NCI-H1092 (cell line): ENCODE results near the gene VSTM2L.

Experiments
- DNase-seq: peaks from one replicate; lab custom pipeline; 2025; lab: John Stamatoyannopoulos, UW

The VSTM2L gene

DNA sequence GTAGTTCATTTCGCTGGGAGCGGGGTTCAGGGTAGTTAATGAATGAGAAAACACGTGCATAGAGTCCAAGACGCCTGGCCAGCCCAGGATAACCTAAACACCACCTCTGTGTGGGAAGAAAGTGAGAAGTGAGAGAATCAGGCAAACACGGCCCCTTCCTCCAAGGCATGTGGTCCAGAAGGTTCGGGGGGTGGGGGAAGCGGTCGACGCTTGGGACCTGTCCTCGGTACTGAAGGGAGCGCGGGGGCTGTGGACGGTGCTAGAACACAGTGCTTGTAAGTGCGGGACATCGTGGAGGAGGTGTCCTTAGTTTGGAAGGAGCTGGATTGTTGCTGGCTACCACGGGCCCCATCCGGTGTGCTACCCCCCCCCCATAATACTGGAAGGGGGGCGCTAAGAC, 1.7 kb upstream of the VSTM2L start:
- DNase-seq: no peak

DNA sequence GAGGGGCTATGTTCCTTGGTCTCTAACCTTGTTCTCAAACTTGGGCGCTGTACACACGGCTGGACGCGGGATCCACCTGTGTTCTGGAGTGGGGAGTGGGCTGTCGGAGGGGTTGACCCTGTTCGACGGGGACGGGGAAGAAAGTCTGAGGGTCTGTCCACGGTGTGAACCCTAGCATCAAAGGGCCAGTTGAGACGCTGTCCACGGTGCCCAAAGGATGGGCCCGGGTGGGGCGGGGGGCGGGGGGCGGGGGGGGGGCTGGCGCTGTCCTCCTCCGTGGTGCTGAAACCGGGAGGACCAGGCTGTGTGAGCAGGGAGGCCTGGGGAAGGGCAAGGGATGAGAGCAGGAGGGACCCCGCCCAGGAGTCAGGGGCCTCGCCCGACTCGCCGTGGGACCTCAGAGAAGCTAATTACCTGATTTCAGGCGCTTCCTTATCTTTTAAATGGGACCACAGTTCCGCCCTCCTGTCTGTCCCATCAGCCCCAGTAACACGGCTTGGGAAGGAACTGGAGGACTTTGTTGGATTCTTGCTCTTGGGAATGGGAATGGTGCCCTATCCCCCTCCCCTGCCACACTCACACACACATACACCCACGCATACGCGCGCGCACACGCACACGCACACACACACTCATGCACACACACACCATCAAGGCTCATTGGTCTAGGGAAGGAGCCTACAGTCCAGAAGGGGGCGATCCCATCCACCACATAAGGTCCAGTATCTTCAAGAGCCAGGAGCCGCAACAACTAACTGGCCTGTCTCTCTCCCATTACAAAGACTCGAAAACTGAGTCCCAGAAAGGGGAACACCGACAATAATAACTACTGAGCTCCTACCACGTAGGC, 1.0 kb upstream of the VSTM2L start:
- peak; percentile 43 for DNase-seq

DNA sequence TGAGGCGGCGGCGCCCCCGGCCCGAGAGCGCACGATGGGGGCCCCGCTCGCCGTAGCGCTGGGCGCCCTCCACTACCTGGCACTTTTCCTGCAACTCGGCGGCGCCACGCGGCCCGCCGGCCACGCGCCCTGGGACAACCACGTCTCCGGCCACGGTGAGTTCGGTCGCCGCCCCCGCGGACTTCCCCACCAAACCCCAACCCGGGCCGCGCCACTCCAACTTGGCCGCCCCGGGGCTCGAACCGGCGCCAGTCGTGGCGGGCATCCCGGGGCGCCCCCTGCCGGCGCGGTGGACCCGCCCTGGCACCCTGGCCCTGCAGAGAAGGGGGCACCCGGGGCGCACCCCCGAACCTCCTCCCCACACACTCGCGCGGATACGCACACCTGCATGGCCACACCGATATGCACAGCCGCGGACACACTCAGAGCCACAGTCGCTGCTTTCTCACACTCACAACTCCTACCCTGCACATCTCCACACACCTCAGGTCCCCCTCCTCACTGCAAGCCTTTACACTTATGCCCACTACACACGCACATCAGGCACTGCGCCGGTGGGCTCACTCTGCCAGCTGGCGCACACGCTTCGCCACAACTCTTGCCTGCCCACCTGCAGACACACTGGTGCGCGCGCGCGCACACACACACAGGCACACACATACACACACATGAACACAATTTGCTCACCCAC, 535 bp downstream of the VSTM2L start:
- no peak for DNase-seq

DNA sequence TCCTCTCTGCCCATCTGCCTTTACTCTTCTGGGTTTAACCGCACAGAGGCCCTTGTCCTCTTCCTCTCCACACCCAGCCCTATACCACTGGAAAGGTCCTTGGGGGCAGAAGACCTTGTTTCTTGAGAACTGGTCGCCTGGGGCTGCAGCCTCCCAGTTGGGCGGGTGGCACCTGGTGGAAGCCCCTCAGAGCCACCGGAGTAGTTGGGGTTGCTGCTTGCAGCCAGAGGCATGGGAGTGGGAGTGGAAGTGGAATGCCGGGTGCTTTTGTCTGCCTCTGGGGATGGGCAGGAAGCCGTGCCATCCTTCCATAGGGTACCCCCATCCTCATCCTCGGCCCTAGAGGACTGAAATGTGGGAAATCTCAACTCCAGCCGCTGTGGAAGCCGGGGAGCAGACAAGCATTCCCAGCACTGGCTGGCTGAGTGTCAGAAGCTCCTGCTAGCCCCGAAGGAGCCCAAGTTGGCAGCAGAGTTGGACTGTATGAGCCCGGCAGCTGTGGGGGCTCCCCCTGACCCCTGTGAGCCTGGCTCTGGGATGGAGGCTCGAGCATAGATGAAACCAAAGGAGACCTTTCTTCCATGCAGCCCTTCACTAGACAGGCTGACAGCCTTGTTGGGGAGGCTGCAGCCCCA, 1.2 kb downstream of the VSTM2L start:
- DNase-seq: no peak

DNA sequence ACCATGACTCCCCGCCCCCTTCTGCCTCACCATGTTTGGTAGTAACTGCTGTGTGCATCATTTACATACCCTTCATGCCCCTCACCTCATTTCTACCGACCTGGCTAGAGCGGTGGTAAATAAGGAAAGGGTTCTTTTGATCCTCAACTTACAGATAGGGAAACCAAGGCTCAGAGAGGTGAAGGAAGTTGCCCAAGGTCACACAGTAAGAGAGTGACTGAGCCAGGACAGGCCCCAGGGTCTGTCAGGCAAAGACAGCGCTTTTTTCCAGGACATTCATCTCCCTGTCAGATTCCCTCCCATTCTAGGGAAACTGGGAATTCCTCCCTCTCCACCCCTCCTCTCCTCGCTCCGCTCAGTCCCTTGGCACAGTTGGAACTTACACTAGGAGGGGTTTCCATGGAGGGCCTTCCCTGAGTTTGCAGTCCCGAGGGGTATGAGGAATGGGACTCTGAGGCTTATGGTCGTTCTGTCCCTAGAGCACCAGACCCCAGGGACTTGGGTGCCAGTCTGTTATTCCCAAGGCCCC, 2.0 kb downstream of the VSTM2L start:
- no peak for DNase-seq

DNA sequence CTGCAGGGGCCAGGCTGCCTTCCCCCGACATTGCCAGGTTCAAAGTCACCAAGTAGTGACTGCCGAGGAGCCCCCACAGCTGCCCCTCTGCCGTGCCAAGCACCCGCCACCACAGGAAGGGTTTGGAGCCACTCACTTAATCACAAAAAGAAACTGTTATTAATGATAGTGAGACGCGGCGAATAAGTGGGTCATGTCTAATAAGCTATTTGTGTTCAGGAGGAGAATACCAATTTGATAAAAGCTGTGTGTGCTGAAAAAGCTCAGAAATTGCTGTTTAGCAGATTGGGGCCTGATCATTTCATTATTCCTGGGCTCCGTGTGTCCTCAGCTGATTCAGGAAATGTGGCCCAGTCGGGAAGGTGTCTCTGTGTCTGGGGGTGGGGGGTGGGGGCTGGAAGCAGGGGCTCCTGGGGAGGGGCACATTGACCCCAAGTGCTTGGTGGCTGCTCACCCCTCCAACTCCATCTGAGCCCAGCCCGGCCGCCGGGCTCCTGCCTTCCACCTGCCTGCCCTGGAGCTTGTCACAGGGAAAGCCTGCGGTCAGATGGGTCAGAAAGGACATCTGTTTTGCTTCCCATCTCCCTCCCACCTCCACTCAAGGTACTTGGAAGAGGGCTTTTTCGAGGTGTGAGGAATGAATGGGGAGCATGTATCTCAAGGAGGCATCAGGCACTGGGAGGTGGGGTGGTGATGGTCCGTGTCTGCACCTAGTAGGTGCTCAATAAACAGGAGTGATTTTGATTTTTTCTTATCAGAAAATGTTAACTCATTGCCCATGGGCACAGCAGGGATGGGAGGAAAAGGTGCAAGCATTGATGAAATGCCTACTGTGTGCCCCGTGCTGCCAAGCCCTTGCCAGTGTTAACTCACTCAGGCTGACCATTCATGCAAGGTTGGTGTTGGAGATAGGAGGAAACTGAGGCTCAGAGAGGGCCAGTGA, 3.0 kb downstream of the VSTM2L start:
- no peak for DNase-seq

DNA sequence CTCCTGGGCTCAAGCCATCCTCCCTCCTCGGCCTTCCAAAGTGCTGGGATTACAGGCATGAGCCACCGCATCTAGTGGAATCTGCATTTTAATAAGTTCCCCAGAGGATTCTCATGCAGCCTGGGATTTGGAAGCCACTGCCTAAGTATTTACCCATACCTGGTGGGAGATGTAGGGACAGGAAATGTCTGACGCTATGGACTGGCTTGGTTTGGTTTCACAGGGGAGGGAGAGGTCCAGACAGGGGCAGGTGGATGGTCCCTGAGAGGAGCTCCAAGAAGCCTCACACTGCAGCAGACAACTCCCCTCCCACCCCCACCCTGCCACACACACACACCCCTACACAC, 4.4 kb downstream of the VSTM2L start:
- DNase-seq: no peak

DNA sequence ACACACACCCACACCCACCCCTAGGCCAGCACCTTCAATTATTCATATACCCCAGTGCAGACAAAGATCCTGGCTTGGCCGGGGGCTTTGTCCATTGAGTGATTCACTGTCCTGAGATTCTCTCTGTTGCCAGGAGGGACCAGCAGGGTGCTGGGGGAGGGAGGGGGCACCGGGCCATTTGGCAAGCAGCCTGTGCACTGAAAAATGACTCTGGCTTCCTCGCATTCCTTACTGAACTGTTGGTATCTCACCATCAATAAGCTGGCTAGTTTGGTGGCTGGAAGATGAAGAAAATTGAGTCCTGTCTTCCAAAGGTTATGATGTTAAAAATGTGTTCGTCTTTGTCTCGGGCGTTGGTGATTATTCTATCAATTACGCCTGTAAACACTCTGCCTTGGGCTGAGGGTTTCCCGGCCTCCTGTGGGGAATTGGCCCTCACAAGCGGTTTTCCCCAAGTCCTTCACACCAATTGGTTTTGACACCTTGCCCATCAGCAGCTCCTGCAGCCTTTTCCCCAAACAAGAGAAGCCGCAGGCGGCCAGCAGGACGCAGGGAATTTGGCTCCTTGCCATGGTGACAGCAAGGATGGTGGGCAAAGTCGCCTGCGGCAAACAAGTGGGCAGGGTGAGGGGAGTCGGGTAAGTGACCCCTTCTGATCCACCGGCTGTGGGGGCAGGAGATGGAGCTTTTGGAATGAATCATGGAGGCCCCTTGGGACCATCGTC, 4.9 kb downstream of the VSTM2L start:
- DNase-seq: peak; percentile 90

DNA sequence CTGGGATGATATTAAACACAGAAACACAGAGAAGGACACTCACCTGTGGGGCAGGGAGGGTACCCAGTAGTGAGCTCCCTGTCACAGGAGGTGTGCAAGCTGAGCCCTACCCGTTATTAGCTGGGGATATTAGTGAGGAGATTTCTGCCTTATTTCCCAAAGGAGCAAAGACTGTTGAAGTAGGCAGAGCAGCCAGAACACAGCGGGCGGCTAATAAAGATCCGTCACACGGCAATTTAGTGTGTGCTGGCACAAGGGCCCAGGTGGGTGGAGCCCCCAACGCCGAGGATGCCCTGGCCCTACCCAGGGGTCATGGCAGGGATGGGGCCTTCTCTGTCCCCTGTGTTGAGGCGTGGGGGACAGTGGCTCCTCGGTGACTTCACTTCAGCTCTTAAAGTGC, 8.3 kb downstream of the VSTM2L start:
- no peak for DNase-seq

DNA sequence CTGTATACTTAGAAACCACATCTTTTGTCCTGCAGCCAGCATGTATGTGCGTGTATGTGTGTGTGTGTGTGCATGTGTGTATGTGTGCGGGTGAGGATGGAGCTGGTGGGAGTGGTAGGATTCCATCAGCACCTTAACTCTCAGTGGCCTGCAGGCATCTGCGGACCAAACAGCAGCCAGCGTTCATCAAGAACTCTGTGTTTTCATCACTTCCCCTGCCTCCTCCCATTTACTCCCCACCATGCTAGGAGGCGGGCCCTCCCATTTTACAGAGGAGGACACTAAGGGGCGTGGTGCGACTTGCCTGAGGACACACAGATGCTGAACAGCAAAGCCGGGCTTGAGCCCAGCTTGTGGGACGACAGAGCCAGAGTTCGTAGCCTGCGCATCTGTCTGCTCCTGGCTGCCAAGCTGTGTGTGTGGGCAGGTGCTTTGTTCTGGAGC, 8.9 kb downstream of the VSTM2L start:
- DNase-seq: no peak

DNA sequence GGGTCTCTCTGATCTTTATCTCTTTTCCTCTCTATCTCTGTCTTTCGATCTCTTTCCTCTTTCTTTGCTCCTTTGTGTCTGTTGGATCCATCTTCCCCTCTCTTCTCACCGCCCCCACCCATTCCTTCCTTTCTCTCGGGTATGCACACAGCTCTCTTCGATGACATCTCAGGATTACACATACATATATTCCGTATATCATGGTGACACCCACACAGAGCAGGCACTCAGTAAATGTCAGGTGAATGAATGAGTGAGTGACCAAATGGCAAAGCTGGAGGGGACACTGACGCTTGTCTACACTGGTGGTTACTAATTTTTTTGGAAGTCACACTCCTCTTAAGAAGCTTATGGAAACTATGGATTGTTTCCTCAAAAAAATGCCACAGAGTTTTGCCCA, 9.9 kb downstream of the VSTM2L start:
- no peak for DNase-seq

DNA sequence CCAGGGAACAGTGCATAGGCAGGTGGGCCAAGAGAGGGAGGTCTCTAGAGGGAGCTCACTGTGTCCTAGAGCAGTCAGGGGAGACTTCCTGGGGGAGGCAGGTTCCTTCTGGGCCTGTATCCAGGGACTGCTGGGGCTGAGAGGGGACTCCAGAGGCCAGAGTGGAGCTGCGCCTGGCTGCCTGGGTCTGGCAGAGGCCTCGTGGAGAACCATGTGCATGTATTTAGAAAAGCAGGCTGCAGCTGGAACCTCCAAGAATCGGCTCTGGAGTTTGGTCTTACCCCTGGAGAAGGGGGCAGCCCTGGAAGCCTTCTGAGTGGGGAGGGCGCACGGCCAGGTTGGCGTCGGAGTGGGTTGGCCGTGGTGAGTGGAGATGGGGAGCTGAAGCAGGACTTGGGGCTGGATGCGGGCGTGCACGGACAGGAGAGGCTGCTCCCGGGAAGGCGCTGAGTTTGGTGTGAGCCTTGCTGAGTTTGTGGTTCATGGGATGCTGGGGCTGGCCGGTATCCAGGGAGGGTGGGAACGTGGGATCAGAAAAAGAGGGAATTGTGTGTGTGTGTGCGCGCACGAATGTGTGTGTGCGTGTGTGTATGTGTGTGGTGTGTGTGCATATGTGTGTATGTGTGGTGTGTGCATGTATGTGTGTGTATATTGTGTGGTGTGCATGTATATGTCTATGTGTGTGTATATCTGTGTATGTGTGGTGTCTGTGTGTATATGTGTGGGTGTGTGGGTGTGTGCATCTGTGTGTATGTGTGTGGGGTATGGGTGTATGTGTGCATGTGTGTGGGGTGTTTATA, 10.8 kb downstream of the VSTM2L start:
- no peak for DNase-seq

DNA sequence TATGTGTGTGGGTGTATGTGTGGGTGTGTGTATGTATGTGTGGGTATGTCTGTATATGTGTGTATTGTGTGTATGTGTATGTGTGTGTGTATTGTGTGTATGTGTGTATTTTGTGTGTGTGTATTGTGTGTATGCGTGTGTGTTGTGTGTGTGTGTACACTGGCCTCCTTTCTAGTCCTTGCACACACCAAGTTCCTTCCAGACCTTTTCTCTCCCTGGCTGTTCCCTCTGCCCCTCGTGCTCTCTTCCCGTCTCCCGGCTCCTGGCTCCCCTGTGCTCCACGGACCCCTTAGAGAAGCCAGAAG, 11.4 kb downstream of the VSTM2L start:
- no peak for DNase-seq

DNA sequence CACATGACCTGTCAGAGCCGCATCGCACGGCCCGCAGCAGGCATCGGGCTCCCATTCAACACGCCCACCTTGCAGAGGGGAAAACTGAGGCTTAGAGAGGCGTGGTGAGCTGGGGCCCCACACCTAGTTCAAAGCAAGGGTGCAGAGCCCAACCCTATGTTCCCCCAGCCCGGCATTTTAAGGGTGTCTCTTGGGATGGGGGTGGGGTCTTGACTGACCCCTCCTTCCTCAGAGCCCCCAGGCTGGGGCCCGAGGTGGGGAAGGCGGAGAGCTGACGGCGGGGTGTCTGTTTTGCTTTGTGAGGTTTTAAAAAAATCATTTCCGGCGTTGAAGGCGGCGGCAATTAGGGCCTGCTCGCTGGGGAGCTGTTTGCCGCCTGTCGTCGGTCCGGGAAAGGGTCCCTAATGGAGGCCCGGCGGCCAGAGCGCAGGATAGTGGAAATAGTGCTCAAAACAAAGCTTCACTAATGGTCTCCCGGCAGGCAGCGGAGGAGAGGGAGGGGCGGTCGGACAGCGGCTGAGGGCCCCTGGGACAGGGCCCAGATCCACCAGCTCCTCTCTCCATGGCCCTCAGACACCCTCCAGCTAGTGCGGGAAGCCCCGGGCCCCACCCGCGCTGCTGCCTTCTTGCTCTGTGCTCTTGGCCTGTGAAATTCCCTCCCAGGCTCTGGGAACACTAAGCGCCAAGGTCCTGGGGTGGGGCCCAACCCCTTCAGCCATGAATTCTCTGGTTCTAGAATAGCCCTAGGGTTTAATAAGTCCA, 11.9 kb downstream of the VSTM2L start:
- peak; percentile 66 for DNase-seq

DNA sequence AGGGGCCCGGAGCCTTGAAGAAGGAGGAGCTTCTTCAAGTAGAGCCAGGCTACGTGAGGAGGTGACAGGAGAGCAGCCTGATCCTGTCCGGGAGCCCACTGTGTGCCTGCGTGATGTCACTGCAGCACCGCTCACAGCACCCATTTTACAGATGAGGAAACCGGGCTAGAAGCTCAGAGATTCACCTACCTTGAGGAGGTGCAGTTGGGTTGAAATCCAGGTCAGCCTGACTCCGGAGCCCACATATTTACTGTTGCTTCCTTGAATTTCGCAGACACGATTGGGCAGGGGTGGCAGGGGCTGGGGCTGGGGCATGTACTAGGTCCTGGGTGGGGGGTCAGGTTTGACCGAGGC, 12.5 kb downstream of the VSTM2L start:
- no peak for DNase-seq

DNA sequence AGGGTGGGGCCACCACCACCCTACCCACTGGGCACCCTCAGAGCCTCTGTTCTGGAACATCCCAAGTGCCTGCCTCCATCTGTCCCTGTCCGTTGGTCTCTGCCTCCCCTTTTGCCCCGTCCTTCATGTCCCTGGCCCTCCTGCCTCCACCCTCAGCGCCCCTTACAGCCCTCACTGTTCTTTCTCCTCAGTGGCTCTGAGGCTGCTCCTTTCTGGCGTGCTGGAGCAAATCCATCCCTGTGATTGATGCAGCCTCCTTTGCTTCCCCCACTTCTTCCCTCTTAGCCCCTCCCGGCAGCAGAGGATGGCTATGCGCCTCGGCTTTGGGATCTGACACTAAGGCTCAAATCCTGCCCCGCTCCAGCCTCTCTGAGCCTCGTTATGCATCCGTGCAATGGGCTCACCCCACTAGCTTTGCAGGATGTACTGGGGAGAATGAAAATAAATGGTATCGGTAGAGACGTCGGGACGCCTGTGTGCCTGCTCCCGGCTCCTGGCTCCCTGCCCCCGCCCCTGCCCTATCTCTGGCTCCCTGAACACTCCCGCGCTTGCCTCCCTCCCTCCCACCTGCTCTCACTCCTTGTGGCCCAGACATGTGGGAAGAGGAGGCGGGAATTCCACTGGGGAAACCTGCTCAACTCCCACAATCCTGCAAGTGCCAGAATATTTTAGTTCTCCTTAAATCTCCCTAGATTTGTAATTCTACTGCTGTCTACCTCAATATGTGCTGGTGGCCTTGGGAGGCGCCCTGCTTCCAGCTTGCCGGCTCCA, 13.1 kb downstream of the VSTM2L start:
- DNase-seq: no peak

DNA sequence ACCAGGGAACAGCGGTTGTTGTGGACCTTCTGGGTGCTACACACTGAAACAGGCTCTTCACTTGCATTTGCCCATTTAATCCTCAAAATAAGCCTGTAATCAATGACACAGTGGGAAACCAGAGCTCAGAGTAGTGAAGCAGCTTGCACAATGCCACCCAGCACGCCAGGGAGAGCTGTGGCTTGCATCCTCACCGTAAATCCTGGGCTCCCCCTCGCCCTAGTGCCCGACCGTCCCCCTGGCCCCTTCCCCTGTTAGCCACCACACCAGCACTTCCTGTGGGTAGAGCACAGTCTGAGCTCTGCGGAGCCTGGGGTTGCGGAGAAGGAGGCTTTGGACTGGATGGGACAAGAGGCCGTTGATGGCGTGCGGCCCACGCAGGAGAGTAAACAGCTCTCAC, 14.5 kb downstream of the VSTM2L start:
- DNase-seq: no peak

DNA sequence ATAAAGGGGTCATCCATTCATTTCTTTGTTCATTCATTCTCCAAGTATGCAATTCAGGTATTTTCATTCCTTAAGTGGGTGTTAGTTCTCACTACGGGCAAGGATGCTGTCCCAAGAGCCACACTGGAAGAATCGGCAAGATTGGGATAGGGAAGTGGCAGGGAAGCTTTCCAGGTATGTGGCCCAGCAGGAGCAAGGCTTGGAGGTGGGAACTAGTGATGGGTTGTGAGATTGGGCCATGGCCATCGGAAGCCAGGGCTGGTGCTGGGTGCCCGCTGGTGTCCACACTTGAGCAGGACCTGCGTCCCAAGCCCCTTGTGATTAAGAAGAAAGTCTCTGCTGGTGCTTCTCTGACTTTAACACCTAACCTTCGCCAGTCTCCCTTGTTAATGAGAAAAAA, 15.1 kb downstream of the VSTM2L start:
- no peak for DNase-seq
